Left renal pelvis (tissue), 4 donors: ENCODE results near the gene RAD21L1. TPM values are rescaled to one million over a fixed set of nuclear protein-coding genes. Genes with fewer than 3 reads are reported as not detected.
"Not testable (repeated sequence)": the region's sequence is repeated elsewhere in the genome, so short reads cannot be mapped to it uniquely, and the experiment has no call there.

ENCODE experiments used
- DNase-seq, 4 donors: peaks; one replicate each; pipeline ENCODE4 v3.0.0-alpha.2; 2013; ENCODE audit warnings: low read depth in 4 of 4, low spot score in 3 of 4
- polyA plus RNA-seq, 4 donors: library from polyadenylated mRNA; unstranded; fragments of 120-200 nt; gene quantifications; one replicate each; pipeline ENCODE4 v1.2.1, GENCODE V29; 2013; ENCODE audit not compliant: insufficient read length in 4 of 4

The RAD21L1 gene
- polyA plus RNA-seq, 4 donors = not detected

GRCh38 chr20:1224205-1224890, 1.5 kb upstream of the RAD21L1 start:
- no peak for DNase-seq

- DNase-seq = no peak
These were observed 521 bp upstream of the RAD21L1 start for GRCh38 chr20:1225263-1225782.

- DNase-seq = no peak
These were observed 3.7 kb downstream of the RAD21L1 start for GRCh38 chr20:1229541-1229940.

GRCh38 chr20:1232286-1233111, 6.7 kb downstream of the RAD21L1 start:
- DNase-seq = no peak

- DNase-seq = no peak
These were observed 14.7 kb downstream of the RAD21L1 start for GRCh38 chr20:1240549-1240948.

GRCh38 chr20:1241456-1241855, 15.6 kb downstream of the RAD21L1 start:
- DNase-seq = no peak

GRCh38 chr20:1242099-1242498, 16.3 kb downstream of the RAD21L1 start:
- DNase-seq = no peak

GRCh38 chr20:1242530-1242929, 16.7 kb downstream of the RAD21L1 start:
- DNase-seq = no peak

GRCh38 chr20:1245578-1245977, 19.7 kb downstream of the RAD21L1 start:
- no peak for DNase-seq

- no peak for DNase-seq
These were observed 21.8 kb downstream of the RAD21L1 start for GRCh38 chr20:1247689-1248088.

GRCh38 chr20:1250282-1250681, 24.4 kb downstream of the RAD21L1 start:
- not testable (repeated sequence) for DNase-seq

- no peak for DNase-seq
These were observed 26.6 kb downstream of the RAD21L1 start for GRCh38 chr20:1252416-1252815.

- DNase-seq = peak in 1 of 4 donors; percentile 4
These were observed 28.4 kb downstream of the RAD21L1 start for GRCh38 chr20:1254254-1254653.

GRCh38 chr20:1255675-1256074, 29.8 kb downstream of the RAD21L1 start:
- no peak for DNase-seq

GRCh38 chr20:1263853-1264252, 38.0 kb downstream of the RAD21L1 start:
- DNase-seq = no peak

GRCh38 chr20:1264727-1265126, 38.9 kb downstream of the RAD21L1 start:
- DNase-seq = no peak

GRCh38 chr20:1265226-1265915, 39.5 kb downstream of the RAD21L1 start:
- no peak for DNase-seq

- DNase-seq = no peak
These were observed 40.0 kb downstream of the RAD21L1 start for GRCh38 chr20:1265916-1266166.

GRCh38 chr20:1266167-1266973, 40.5 kb downstream of the RAD21L1 start, which contains the start of gene SNPH:
Gene SNPH (plus strand): TSS chr20:1266294. CDS start chr20:1296240, 29,946 bp downstream.
- peak; percentile 6 to 35 (median 23) for DNase-seq

- DNase-seq = no peak
These were observed 41.3 kb downstream of the RAD21L1 start for GRCh38 chr20:1267161-1267560.
